SK-N-SH treated with all-trans-retinoic acid at 6 μM for 48 hours (cell line): ENCODE results near the gene FGD5.

ENCODE experiments used
- ARNTL ChIP-seq: fragments of 450-650 bp; formaldehyde crosslinking; IDR thresholded peaks from 2 replicates; pipeline ENCODE4 v1.5.0; 2020; ENCODE audit warnings: low read depth, mild to moderate bottlenecking, moderate library complexity, borderline replicate concordance
- BACH2 ChIP-seq: fragments of 250-450 bp; sonication (Bioruptor Pico); IDR thresholded peaks from 2 replicates; pipeline ENCODE4 v1.9.0; 2021; ENCODE audit warnings: mild to moderate bottlenecking, borderline replicate concordance
- CREB5 ChIP-seq: fragments of 250-450 bp; sonication (Bioruptor Pico); IDR thresholded peaks from 2 replicates; pipeline ENCODE4 v1.5.1; 2020; ENCODE audit warnings: low read depth, mild to moderate bottlenecking, moderate library complexity
- CSDC2 ChIP-seq: fragments of 250-450 bp; sonication (Bioruptor Pico); IDR thresholded peaks from 2 replicates; pipeline ENCODE4 v1.5.0; 2020; ENCODE audit warnings: mild to moderate bottlenecking, moderate library complexity
- PATZ1 ChIP-seq: fragments of 250-450 bp; sonication (Bioruptor Pico); IDR thresholded peaks from 2 replicates; pipeline ENCODE4 v1.8.0; 2020; ENCODE audit warnings: mild to moderate bottlenecking, moderate library complexity, borderline replicate concordance
- POU6F1 ChIP-seq: fragments of 250-450 bp; sonication (Bioruptor Pico); IDR thresholded peaks from 2 replicates; pipeline ENCODE4 v1.8.0; 2021; ENCODE audit warnings: low read depth, mild to moderate bottlenecking, moderate library complexity, borderline replicate concordance
- SNAI2 ChIP-seq: fragments of 250-450 bp; sonication (Bioruptor Pico); IDR thresholded peaks from 2 replicates; pipeline ENCODE4 v1.5.0; 2020; ENCODE audit warnings: mild to moderate bottlenecking, moderate library complexity
- TCF4 ChIP-seq: fragments of 250-450 bp; sonication (Bioruptor Pico); IDR thresholded peaks from 2 replicates; pipeline ENCODE4 v1.8.0; 2021; ENCODE audit warnings: mild to moderate bottlenecking, moderate library complexity, borderline replicate concordance
- TOX ChIP-seq: fragments of 250-450 bp; sonication (Bioruptor Pico); IDR thresholded peaks from 2 replicates; pipeline ENCODE4 v1.8.0; 2021; ENCODE audit warnings: mild to moderate bottlenecking, moderate library complexity, borderline replicate concordance
- ZFP3 ChIP-seq: fragments of 250-450 bp; sonication (Bioruptor Pico); IDR thresholded peaks from 2 replicates; pipeline ENCODE4 v1.5.0; 2020; ENCODE audit warnings: mild to moderate bottlenecking, moderate library complexity
- ZNF8 ChIP-seq: fragments of 450-650 bp; formaldehyde crosslinking; IDR thresholded peaks from 2 replicates; pipeline ENCODE4 v1.5.0; 2020; ENCODE audit warnings: mild to moderate bottlenecking, moderate library complexity

DNA sequence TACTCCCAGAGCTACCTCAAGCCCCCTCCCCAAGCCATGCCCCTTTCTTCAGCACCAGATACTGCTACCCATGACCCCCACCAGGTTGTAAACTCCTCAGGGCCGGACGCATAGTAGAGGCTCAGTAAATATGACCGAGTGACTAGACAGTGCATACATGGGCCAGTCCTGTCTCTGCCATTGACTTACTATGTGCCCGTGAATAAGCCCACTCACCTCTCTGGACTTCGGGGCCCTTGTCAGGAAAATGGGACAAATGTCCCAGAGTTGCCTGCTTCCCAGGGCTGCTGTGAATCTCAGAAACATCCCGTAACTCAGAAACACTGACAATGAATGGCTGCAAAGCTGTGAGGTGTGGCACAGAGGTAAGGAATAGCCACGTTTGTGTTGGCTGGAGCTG, 48.2 kb upstream of the FGD5 start:
- no peak for TF ChIP-seq ZFP3 (CRISPR knock-in tag)
- TF ChIP-seq TCF4: no peak
- no peak for TF ChIP-seq TOX (CRISPR knock-in tag)
- no peak for TF ChIP-seq CREB5 (CRISPR knock-in tag)
- TF ChIP-seq POU6F1: no peak
- TF ChIP-seq BACH2 (CRISPR knock-in tag): no peak
- no peak for TF ChIP-seq ARNTL (CRISPR knock-in tag)
- TF ChIP-seq SNAI2: no peak
- no peak for TF ChIP-seq ZNF8
- TF ChIP-seq PATZ1 (CRISPR knock-in tag): no peak
- no peak for TF ChIP-seq CSDC2 (CRISPR knock-in tag)
